GM18520 (cell line): ENCODE results near the gene GBE1.
"Not testable (repeated sequence)": the region's sequence is repeated elsewhere in the genome, so short reads cannot be mapped to it uniquely, and the experiment has no call there.

ENCODE experiments used
- ATAC-seq: cut with Tn5 transposase; IDR thresholded peaks from one replicate; pipeline ENCODE4 v1.9.1; 2021; ENCODE audit not compliant: unreplicated experiment

The GBE1 gene

GRCh38 chr3:81545572-81545971 lies 215.9 kb downstream of the GBE1 start:
- ATAC-seq = no peak

- ATAC-seq = no peak
Measured at GRCh38 chr3:81544385-81544784, 217.1 kb downstream of the GBE1 start.

GRCh38 chr3:81540787-81541186 lies 220.7 kb downstream of the GBE1 start:
- no peak for ATAC-seq

- no peak for ATAC-seq
Measured at GRCh38 chr3:81531846-81532245, 229.6 kb downstream of the GBE1 start.

- no peak for ATAC-seq
Measured at GRCh38 chr3:81531263-81531662, 230.2 kb downstream of the GBE1 start.

- no peak for ATAC-seq
Measured at GRCh38 chr3:81530180-81530939, 231.1 kb downstream of the GBE1 start.

GRCh38 chr3:81521855-81522254 lies 239.6 kb downstream of the GBE1 start:
- ATAC-seq = no peak

- ATAC-seq = no peak
Measured at GRCh38 chr3:81518945-81519344, 242.5 kb downstream of the GBE1 start.

- no peak for ATAC-seq
Measured at GRCh38 chr3:81516042-81516441, 245.4 kb downstream of the GBE1 start.

GRCh38 chr3:81513591-81513990 lies 247.9 kb downstream of the GBE1 start:
- ATAC-seq = no peak

GRCh38 chr3:81503026-81503425 lies 258.4 kb downstream of the GBE1 start:
- ATAC-seq = no peak

GRCh38 chr3:81502236-81502635 lies 259.2 kb downstream of the GBE1 start:
- no peak for ATAC-seq

GRCh38 chr3:81500039-81500438 lies 261.4 kb downstream of the GBE1 start:
- peak; percentile 98 for ATAC-seq

- ATAC-seq = no peak
Measured at GRCh38 chr3:81497572-81498251, 263.7 kb downstream of the GBE1 start.

GRCh38 chr3:81496407-81497104 lies 264.9 kb downstream of the GBE1 start:
- ATAC-seq = no peak

- not testable (repeated sequence) for ATAC-seq
Measured at GRCh38 chr3:81492471-81492870, 269.0 kb downstream of the GBE1 start.

- no peak for ATAC-seq
Measured at GRCh38 chr3:81492040-81492439, 269.4 kb downstream of the GBE1 start.

GRCh38 chr3:81490541-81491288 lies 270.7 kb downstream of the GBE1 start:
- peak; percentile 97 for ATAC-seq

- ATAC-seq = peak; percentile 97
Measured at GRCh38 chr3:81485444-81485865, 276.0 kb downstream of the GBE1 start.

GRCh38 chr3:81484520-81484919 lies 276.9 kb downstream of the GBE1 start:
- ATAC-seq = no peak

- ATAC-seq = no peak
Measured at GRCh38 chr3:81483046-81483445, 278.4 kb downstream of the GBE1 start.
